ENCODE data around the gene ACTN3. TPM values are rescaled to one million over a fixed set of nuclear protein-coding genes. Genes with fewer than 3 reads are reported as not detected.
A peak's percentile ranks its signal among the peaks of the same experiment; 100 is the strongest.

The ACTN3 gene
- total RNA-seq, 1 experiment from 2014 or later = not detected

DNA sequence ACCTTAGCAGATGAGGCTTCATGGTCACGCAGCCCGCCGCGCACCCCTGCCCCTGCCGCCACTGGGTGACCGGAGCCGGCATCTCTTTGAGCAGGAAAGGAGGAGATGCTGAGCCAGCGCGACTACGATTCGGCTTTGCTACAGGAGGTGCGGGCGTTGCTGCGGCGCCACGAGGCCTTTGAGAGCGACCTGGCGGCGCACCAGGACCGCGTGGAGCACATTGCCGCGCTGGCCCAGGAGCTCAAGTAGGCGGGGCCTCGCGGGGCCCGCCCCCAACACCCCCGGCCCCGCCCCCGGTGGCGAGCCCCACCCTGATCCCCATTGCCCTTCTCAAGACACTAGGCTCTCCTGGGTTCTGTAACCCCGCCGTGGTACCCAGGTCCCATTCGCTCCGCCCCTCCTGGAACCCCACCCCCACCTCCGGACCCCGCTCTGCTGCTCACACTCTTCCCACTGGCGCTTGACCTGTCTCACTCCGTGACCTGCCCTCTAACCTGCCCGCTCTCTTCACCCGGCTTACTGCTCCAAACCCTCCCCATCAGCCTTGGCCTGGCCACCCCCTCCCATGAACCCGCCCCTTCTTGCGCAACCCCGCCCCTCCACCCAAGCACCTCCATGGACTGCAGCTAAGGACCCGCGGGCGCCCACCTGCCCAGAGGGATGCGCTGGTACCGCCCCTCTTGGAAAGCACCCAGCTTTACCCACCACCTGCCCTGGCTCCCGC is 12.6 kb downstream of the ACTN3 start:
- Histone ChIP-seq H3K9me3 (no peaks in the 10 kb centered on the region), H3K4me3 (no peak overlapping the region), H3K27me3 (no peaks in the 10 kb centered on the region), H3K36me3 (no peaks in the 10 kb centered on the region)
- DNase-seq = no peak

DNA sequence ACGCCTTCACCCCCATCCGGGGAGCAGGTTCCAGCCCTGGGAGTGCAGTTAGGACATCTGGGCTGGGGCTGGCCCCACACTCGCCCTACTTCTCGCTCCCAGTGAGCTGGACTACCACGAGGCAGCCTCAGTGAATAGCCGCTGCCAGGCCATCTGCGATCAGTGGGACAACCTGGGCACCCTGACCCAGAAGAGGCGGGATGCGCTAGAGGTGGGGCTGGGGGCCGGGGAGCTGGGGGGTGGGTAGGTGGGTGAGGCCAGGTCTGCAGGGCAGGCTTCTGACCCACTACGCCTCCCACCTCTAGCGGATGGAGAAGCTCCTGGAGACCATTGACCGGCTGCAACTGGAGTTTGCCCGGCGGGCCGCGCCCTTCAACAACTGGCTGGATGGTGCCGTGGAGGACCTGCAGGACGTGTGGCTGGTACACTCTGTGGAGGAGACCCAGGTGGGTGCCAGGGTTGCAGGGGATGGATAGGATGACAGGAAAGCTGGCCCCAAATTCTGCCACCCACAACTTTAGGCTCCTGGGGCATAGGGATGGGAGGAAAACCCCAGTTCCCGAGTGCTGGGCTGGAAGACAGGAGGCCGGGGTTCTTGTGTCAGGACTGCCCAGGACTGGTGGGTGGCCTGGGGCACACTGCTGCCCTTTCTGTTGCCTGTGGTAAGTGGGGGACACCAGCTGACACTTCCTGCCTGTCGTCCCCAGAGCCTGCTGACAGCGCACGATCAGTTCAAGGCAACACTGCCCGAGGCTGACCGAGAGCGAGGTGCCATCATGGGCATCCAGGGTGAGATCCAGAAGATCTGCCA is 13.4 kb downstream of the ACTN3 start:
- Histone ChIP-seq H3K4me3 (no peak overlapping the region), H3K9me3 (no peaks in the 10 kb centered on the region), H3K36me3 (no peaks in the 10 kb centered on the region), H3K27me3 (no peaks in the 10 kb centered on the region)
- DNase-seq = no peak

DNA sequence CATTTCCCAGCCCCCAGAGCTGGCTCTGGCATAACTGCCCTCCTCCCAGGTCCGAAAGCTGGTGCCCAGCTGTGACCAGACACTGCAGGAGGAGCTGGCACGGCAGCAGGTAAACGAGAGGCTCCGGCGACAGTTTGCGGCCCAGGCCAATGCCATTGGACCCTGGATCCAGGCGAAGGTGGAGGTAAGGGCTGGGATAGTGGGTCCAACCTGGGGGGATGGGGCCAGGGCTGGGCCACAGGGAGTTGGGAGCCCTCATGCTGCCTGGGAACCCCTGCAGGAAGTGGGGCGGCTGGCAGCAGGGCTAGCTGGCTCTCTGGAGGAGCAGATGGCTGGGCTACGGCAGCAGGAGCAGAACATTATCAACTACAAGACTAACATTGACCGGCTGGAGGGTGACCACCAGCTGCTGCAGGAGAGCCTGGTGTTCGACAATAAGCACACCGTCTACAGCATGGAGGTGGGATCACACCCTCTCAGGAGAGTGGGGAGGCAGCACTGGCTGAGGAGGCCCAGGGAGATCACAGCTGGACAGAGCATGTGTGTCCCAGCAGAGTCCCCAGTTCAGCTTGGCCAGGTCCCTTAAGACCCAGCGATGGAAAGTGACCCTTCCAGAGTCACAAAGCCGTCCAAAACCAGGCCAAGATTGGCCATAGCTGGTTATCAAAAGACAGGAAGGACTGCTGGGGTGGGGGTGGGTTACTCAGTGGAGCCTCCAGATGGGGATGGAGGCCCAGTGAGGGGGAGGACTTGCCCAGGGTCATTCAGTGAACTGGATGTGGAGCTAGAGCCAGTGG is 14.7 kb downstream of the ACTN3 start:
- DNase-seq = no peak
- H3K36me3 ChIP-seq = no peaks in the 10 kb centered on the region
- H3K27me3 ChIP-seq = no peaks in the 10 kb centered on the region
- H3K9me3 ChIP-seq = no peaks in the 10 kb centered on the region
- no peak overlapping the region for H3K4me3 ChIP-seq

DNA sequence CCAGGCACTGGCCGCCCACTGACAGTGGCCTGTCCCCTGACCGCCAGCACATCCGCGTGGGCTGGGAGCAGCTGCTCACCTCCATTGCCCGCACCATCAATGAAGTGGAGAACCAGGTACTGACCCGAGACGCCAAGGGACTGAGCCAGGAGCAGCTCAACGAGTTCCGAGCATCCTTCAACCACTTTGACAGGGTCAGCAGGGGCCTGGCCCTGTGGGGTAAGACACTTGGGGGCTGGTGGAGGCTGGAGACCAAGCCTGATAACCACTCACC is 15.2 kb downstream of the ACTN3 start:
- no peak overlapping the region for H3K4me3 ChIP-seq
- H3K9me3 ChIP-seq = no peaks in the 10 kb centered on the region
- DNase-seq = no peak
- no peaks in the 10 kb centered on the region for H3K36me3 ChIP-seq
- H3K27me3 ChIP-seq = no peaks in the 10 kb centered on the region

DNA sequence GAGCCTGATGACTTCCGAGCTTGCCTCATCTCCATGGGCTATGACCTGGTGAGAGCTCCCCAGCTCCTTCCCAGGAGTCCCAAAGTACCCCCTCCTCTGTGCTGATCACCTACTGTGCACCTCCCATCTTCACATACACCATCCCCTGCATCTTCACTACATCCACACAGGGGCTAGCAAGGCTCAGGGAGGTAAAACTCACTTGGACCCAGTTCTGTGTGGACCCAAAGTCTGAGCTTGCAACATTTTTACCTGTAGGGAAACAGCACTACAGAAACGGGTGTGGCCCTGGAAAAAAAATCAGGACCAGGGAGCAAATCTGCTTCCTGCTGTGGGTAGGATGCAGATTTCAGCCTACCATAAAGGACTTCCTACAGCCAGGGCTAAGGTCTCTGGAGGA is 15.6 kb downstream of the ACTN3 start:
- no peaks in the 10 kb centered on the region for H3K27me3 ChIP-seq
- DNase-seq = no peak
- H3K36me3 ChIP-seq = no peaks in the 10 kb centered on the region
- H3K9me3 ChIP-seq = no peaks in the 10 kb centered on the region
- no peak overlapping the region for H3K4me3 ChIP-seq

DNA sequence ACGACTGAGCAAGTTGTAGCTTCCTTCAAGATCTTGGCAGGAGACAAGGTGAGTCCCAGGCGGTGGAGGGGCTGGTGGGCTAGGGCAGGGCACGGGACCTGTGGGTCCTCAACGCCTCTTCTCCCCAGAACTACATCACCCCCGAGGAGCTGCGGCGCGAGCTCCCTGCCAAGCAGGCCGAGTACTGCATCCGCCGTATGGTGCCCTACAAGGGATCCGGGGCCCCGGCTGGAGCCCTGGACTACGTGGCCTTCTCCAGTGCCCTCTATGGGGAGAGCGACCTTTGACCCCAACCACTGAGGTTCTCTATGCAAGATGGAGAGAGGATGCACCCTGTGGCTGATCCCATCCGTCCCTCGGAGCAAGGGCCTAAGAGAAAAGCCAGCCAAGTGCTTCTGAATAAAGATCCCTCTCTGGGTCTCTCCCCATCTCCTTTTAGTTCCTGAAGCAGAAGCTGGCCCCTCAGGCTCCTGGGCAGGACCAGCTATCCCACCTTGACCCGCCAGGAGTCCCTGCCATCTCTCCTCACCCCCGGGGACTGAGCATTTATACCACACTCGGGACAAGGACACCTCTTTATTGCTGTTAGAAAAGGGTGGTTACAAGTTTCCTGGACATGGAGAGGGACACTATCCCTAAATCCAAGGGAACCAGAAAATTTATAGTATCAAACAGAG is 16.3 kb downstream of the ACTN3 start:
- Histone ChIP-seq H3K27me3 (no peaks in the 10 kb centered on the region), H3K9me3 (no peaks in the 10 kb centered on the region), H3K4me3 (no peak overlapping the region), H3K36me3 (no peaks in the 10 kb centered on the region)
- DNase-seq = no peak

DNA sequence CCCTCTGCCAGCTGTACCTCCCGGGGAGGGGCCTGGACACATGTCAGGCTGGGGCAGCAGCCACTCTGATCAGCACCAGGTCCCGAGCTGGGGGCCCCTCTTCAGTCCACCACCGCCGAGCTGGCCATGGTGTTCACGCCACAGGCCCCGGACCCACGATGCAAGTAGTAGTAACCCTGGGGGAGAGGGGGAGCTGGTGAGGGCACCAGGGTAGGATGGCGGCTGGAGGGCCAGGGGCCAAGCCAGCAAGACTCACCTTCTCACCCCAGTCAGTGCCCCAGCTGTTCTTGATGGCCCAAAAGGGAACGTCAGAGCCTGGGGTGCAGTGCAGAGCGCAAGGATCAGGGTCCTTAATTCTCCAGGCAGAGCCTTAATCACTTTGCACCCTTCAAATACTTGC is 17.1 kb downstream of the ACTN3 start:
- Histone ChIP-seq H3K4me3 (no peak overlapping the region), H3K9me3 (no peaks in the 10 kb centered on the region), H3K36me3 (no peaks in the 10 kb centered on the region), H3K27me3 (no peaks in the 10 kb centered on the region)
- DNase-seq = no peak

DNA sequence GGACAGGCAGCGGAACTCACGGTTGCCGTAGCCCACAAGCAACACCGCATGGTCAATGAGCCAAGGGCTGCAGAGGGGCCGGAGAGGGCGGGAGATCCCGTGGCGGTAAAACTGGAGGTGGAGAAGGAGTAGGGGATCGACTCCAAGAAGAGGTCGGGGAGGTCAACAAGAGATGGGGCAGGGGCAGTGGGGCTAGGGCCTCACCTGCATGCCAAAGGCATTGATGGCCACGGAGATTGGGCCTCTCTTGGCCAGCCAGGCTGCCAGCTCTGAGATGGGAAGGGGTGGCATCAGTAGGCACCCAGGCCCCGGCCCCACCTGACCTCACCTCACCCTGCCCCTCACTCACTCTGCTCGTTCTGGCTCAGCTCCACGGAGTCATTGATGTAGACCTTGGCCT is 17.8 kb downstream of the ACTN3 start:
- Histone ChIP-seq H3K9me3 (no peaks in the 10 kb centered on the region), H3K27me3 (no peaks in the 10 kb centered on the region), H3K4me3 (no peak overlapping the region), H3K36me3 (no peaks in the 10 kb centered on the region)
- no peak for DNase-seq

DNA sequence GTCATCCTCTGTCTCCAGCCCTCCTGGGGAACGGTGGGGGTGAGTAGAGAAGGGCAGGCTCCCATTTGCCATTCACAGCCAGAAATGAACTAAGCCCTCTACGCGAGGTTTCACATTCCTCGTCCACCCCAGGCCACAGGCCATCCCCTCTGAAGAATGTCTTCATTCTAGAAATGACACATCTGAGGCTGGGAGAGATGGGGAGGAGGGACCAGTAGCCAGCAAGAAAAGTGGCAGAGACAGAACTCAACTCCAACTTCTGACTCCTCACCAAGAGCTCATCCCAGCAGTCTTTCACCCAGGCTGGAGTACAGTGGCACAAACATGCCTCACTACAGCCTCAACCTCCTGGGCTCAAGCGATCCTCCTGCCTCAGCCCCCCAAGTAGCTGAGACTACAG is 18.3 kb downstream of the ACTN3 start:
- no peak for DNase-seq
- H3K4me3 ChIP-seq = no peak overlapping the region
- H3K9me3 ChIP-seq = no peaks in the 10 kb centered on the region
- H3K27me3 ChIP-seq = no peaks in the 10 kb centered on the region
- no peaks in the 10 kb centered on the region for H3K36me3 ChIP-seq

DNA sequence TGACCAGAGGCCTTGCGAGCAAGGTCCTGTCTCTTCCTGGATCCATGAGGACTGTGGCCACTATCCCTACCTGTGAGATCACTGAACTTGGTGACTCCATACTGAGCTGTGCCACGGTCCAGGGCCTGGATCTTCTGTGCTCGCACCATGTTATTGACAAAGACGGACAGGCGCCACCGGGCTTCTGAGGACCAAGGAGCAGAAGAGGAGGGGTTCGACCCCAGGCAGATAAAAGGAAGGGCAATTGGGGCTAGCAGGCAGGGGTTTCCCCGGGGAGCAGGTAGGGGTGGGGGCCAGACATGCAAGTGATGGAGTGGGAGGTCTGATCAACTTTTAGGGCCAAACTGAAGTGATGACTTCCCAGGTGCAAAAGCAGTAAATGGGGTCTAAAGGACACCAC is 19.5 kb downstream of the ACTN3 start:
- no peak for DNase-seq

DNA sequence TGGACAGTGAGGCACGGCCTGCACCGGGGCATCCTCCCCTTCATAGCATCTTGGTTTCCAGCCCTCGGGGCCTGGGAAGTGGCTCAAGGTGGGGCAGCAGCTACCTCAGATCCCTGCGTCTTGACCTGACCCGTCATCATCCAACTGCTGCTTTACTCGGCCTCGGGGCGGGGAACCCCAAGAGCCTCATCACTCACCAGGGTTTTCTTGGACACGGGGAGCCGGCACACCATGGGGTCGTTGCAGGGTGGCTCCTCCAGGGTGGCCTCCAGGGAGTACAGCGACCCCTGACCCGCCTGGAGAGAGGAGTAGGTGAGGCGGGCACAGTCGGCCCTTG is 21.1 kb downstream of the ACTN3 start:
- Histone ChIP-seq H3K27me3 (no peaks in the 10 kb centered on the region), H3K4me3 (no peak overlapping the region; the same call in 1 of the 2 replicates), H3K9me3 (no peaks in the 10 kb centered on the region), H3K36me3 (no peaks in the 10 kb centered on the region)
- no peak for DNase-seq

More for the DNA sequence above, 19.5 kb downstream of the ACTN3 start:
- H3K9me3 ChIP-seq = no peaks in the 10 kb centered on the region
- H3K4me3 ChIP-seq = no peak overlapping the region
- no peaks in the 10 kb centered on the region for H3K36me3 ChIP-seq
- H3K27me3 ChIP-seq = no peaks in the 10 kb centered on the region

DNA sequence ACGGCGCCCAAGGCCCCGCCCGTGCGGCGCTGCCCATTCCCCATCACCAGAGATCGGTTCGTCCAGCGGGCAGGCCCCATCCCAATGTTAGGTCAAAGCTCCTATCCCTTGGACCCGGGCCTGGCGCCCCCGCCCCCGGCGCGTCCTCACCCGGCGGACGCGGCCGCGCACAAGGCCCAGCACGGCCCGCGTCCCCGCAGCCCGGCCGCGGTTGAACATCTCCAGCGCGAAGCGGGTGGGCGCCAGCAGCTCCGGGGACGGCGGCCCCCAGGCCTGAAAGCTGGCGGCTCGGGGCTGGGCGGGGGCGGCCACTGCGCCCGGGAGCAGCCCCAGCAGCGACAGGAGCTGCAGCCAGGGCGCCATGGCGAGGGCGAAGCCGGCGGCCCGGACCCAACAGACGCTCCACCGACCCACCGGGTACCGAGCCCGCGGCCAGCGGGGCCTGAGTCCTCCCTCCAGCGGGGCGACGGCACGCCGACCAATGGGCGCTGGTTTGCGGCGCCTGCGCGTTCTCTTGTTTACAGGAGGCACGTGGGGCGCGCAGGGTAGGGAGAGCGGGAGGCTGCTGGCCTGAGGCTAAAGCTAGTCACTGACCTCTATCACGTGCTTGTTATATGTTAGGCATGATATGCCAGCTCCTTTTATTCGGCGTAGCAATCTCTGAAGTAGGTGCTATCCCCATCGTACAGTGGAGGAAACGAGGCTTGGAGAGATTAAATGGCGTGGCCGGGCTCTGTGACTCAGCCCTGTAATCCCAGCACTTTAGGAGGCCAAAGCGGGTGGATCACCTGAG is 21.6 kb downstream of the ACTN3 start, which contains the start of gene CTSF:
TSS of gene CTSF (minus strand) at position 483 of the 793 bp plus-strand sequence. CDS start at position 363, 120 bp downstream.
- Histone ChIP-seq H3K36me3 (no peaks in the 10 kb centered on the region), H3K27me3 (no peaks in the 10 kb centered on the region), H3K4me3 (peak within 1 kb of the TSS; percentile 38), H3K9me3 (no peaks in the 10 kb centered on the region)
- DNase-seq = peak; percentile 75

DNA sequence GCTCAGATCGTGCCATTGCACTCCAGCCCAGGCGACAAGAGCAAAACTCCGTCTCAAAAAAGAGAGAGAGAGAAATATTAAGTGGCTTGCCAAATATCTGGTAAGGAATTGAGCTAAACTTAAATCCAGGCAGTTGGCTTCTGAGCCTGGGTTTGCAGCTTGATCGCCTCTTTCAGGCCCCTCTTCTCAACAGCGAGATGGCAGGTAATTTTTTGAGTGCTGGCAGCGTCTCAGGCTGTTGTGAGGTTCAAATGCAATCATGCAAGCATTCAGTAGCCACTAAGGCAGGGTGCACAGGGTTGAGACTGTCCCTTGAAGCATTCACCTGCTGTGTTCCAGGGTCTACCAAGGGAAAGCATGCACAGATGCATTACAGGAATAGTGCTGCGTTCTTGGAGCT is 22.4 kb downstream of the ACTN3 start:
- Histone ChIP-seq H3K27me3 (no peaks in the 10 kb centered on the region), H3K36me3 (no peaks in the 10 kb centered on the region), H3K9me3 (no peaks in the 10 kb centered on the region), H3K4me3 (no peak overlapping the region)
- DNase-seq = no peak

DNA sequence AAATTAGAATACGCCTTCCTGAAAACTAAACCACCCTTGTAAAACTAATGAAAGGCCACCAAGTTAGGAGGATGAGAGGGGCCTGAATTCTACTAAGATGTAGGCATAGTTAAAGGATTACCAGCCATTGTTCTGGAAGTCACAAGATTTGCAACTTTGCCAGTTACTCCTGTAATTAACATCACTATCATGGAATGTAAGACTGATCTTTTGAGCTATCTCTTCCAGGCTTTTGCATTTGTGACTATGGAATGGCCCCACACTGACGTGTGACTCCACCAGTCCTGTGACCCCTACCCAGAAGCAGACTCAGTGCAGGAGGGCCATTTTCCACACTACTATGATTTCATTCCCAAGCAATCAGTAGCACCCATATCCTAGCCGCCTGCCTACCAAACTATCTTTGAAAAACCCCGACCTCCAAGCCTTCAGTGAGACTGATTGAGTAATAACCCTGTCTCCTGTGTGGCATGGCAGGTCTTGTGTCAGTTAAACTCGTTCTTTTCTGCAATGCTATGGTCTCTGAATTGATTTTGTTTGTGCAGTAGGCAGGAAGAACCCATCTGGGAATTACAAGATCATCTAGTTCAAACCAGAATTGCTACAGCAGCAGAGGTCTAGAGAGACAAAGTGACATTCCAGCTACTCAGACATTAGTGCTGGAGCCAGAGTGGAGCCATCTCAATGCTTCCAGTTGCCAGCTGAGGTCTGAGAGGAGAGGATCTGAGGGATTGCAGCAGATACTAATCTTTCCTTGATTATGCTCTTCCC is 23.6 kb downstream of the ACTN3 start:
- no peaks in the 10 kb centered on the region for H3K9me3 ChIP-seq
- DNase-seq = no peak

DNA sequence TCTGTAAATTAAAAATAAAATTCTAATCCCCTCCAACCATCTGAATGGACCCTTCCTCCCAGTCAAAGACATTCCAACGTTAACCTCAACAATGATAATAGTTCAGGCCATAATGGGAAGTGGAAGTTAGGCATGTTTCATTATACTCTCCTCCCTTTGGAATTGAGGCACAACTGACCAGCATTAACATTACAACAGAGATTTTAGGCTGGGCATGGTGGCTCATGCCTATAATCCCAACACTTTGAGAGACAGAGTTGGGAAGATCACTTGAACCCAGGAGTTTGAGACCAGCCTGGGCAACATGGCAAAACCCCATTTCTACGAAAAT is 24.1 kb downstream of the ACTN3 start:
- DNase-seq = no peak
- H3K4me3 ChIP-seq = no peak overlapping the region
- H3K36me3 ChIP-seq = no peaks in the 10 kb centered on the region
- no peaks in the 10 kb centered on the region for H3K27me3 ChIP-seq
- no peaks in the 10 kb centered on the region for H3K9me3 ChIP-seq

More for the DNA sequence above, 23.6 kb downstream of the ACTN3 start:
- Histone ChIP-seq H3K4me3 (no peak overlapping the region), H3K27me3 (no peaks in the 10 kb centered on the region), H3K36me3 (no peaks in the 10 kb centered on the region)

Data from MG63 (cell line).